CD4-positive, alpha-beta T cell treated with Interleukin-2 at 100 ng/mL for 4 hours (primary cell): ENCODE data around the gene WNT9A.
A peak's percentile ranks its signal among the peaks of the same experiment; 100 is the strongest.

Source experiments
- DNase-seq: peaks from one replicate; pipeline ENCODE4 v3.0.0-alpha.2; 2020; ENCODE audit warnings: low spot score

The WNT9A gene

DNA sequence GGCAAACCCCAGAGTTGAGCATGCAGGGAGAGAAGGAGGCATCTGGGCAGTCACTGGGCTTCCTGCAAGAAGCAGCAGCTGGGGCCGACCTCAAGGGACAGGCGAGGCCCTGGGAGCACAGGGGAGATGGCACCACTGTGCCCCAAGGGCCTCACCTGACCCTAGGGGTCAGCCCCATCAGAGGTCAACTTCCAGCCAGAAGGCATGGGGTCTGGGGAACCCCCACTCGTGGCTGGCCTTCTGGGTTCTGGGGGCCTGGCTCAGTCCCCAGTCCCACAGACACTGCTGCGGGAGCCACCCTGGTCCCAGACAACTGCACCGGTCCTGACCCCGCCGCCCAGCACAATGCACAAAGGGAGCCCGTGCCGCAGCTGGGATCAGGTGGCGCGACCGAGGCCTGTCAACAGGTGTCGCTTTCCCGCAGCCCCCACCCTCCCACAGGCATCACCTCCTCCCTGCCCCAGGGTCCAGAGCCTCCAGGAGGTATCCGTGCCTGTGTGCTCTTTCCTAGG is 6.2 kb downstream of the WNT9A start:
- no peak for DNase-seq

DNA sequence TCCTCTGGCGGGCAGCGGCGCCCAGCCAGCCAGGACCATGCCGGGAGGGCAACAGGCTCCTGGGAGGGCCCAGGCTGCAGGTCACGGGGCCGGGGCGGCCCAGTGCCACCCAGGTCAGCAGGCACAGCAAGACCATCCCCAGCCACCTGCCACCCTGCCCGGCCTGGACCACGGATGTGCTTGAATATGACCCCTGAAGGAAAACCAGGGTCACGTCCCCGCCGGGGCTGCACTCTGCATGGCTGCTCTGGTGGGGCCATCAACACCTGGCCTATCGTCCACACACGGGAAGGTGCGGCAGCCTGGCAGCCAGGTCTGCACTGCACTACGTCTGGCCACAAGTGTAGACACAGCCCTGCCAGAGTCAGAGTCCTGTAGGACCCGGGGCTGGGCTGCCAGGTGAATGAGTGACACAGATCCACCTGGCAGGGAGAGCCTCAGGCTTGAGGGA is 6.9 kb downstream of the WNT9A start:
- DNase-seq = no peak

GRCh38 chr1:227939791-227940771 is 7.7 kb downstream of the WNT9A start:
- DNase-seq = no peak

- no peak for DNase-seq
Observed at GRCh38 chr1:227938911-227939790, 8.6 kb downstream of the WNT9A start.

- no peak for DNase-seq
Observed at GRCh38 chr1:227938276-227938675, 9.5 kb downstream of the WNT9A start.

GRCh38 chr1:227937838-227938145 is 9.9 kb downstream of the WNT9A start:
- no peak for DNase-seq

GRCh38 chr1:227937031-227937837 is 10.5 kb downstream of the WNT9A start:
- no peak for DNase-seq

- DNase-seq = no peak
Observed at GRCh38 chr1:227935826-227936225, 11.9 kb downstream of the WNT9A start.

GRCh38 chr1:227934476-227935313 is 13.0 kb downstream of the WNT9A start:
- peak; percentile 46 for DNase-seq

GRCh38 chr1:227929751-227930472 is 17.8 kb downstream of the WNT9A start:
- no peak for DNase-seq

DNA sequence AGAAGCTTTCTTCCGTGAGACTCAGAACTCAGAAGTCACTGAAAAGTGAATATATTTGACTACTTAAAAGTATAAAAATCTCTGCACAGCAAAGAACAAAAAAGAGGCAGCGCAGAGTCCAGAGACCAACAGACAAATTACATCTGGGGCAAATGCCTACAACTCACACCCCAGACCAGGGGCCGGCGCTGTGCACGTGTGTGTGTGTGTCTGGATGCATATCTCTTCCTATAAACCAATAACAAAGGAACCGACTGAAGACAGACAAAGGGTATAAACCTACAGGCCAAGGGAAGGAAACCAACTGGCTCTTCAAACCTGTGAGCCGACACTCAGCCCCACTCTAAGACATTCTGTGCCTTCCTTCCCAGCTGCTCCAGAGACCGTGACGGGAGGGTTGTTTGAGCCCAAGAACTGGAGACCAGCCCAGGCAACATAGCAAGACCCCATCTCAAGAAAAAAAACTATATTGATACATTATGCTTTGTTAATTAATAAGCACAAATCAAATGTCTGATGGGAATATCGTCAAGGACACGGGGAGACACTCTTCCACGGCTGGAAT is 18.8 kb downstream of the WNT9A start:
- no peak for DNase-seq

DNA sequence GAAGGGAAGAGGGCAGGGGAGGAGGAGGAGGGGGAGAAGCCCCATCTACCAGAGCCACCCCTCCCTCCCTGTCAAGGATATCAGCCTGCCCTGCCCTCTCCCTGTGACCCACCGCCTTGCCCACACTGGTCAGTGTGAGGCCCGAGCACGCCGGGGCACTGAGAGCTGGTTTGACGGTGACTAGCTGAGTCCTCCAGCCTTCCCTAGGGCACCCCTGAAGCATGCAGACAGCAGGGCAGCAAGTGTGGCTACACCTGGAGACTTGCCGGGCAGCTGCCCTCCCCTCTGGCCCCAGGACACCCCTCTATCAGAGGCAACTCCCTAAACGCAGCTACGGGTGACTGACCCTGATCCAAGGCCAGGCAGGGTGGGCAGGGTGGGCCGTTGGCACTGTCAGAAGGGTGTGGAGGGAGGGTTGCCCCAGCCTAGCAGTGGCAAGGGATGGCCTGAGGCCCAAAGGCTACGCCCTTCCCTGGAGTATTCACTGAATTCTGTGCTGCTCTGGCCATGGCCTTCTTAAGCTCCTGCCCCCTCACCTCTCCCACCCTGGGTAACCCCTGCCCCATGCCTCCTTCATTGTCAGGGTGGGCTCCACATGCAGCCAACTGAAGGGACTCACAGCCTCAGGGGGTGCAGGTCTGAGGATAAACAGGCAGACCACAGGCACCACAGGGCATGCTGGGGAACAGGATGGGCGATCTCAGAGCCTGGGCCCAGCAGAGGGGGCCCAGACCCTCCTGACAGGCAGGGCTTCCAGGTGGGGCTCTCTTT is 19.6 kb downstream of the WNT9A start:
- DNase-seq = no peak

GRCh38 chr1:227926896-227927885 is 20.5 kb downstream of the WNT9A start:
- no peak for DNase-seq

DNA sequence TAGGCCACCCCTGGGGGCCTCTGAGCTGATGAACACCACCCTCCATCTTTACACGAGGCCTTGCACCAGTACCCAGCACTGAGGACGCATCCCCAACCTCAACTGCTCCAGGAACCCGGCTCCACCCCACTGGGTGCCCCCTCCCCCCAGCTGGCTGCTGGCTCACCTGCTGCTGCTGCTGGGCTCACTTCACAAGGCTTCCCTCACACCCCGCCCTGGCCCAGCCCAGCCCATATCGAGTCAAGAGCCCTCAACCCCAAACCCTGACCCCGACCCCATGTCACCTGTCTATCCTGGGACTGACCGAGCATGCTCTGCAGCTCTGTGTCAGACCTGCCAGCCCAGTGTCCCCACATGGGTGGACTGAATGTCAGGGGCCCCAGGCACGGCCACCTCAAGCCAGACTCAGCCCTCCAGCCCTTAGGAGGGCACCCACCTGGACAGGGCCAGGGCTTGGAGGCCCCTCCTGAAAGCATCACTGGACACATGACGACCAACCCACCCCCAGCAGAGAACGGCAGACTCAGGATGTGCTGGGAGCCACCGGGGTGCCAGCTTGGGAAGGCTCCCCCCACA is 21.4 kb downstream of the WNT9A start:
- no peak for DNase-seq

DNA sequence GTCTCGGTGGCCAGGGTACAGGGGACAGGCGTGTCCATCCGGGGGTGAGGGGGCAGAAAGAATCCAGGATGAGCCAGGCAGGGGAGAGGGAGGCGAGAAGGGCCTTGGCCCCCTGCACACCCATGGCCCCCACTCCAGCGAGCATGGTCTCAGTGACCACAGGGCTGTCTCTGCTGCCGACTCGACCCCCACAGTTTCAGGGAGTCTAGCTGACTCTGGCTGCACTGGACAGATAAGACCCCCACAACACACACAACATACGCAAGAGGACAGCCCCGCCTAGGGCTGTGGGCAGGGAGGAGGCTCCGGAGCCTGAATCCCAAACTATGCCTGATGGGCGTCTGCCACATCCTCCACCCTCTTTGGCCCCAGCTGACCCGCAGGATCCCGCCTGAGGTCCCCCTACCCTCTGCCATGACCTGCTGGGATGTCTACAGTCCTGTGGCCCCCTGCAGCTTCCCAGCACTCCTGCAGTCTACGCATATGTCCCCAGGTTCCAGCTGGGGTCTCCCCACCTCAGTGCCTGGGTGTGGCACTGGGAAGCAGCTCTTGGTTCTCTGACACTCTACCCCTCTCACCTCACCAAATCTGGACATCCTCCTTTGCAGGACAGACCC is 22.0 kb downstream of the WNT9A start:
- DNase-seq = no peak

- DNase-seq = no peak
Observed at GRCh38 chr1:227924833-227925574, 22.7 kb downstream of the WNT9A start.
